ENCODE results near the gene KLF6.

DNA sequence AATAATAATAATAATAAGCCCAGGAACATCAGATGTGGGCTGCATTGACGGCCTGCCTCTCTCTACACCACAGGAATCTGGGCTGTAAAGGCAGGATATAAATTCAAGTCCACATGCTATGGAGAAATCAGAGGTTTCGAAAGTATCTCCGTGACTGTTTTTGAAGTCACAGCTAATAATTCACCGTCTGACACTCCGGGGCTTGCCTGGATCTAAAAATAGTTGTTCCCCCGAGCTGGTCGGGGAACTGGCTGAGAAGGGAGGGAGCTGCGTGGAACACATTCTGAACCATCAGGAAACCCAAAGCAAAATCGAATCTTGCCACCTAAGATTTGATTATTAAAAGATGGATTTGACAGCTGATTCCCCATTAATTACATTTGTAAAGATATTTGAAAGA, 35.4 kb downstream of the KLF6 start:
- TF ChIP-seq GATA2 (IDR thresholded peaks at IDR 0.05; ENCODE audit: low read depth, low read length) (no peak), GATA3 (IDR thresholded peaks at IDR 0.05; ENCODE audit: low read depth, low read length) (no peak)
